Hepatic stellate cell (primary cell): ENCODE measurements around the gene NIPBL.
"Not testable (repeated sequence)": the region's sequence is repeated elsewhere in the genome, so short reads cannot be mapped to it uniquely, and the experiment has no call there.

Experiments used
- DNase-seq: peaks from one replicate; pipeline ENCODE4 v3.0.0; 2011; ENCODE audit warnings: low spot score

The NIPBL gene

GRCh38 chr5:36946101-36946500 lies 69.5 kb downstream of the NIPBL start:
- no peak for DNase-seq

- DNase-seq: no peak
Observed at GRCh38 chr5:36948041-36948440, 71.5 kb downstream of the NIPBL start.

GRCh38 chr5:36948650-36949049 lies 72.1 kb downstream of the NIPBL start:
- no peak for DNase-seq

DNA sequence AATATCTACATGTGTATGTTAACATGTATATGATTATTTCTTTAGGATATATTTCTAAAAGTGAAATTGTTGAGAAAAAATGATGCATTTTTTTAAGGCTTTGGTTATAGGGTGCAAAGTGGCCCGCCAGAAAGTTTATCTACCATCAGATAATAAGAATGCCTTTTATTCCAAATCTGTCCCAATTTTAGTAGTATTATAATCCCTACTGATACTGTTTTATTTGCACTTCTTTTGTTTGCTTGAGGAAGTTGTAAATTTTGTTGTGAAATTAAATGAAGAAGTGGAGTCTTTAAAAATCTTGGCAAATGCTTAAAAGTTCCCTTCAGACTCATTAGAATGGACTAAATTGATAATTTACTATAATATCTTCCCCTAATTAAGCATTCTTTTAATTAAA lies 73.0 kb downstream of the NIPBL start:
- DNase-seq: no peak

- DNase-seq: peak; percentile 22
Observed at GRCh38 chr5:36950586-36951457, 74.3 kb downstream of the NIPBL start.

- DNase-seq: no peak
Observed at GRCh38 chr5:36953043-36953442, 76.5 kb downstream of the NIPBL start.

DNA sequence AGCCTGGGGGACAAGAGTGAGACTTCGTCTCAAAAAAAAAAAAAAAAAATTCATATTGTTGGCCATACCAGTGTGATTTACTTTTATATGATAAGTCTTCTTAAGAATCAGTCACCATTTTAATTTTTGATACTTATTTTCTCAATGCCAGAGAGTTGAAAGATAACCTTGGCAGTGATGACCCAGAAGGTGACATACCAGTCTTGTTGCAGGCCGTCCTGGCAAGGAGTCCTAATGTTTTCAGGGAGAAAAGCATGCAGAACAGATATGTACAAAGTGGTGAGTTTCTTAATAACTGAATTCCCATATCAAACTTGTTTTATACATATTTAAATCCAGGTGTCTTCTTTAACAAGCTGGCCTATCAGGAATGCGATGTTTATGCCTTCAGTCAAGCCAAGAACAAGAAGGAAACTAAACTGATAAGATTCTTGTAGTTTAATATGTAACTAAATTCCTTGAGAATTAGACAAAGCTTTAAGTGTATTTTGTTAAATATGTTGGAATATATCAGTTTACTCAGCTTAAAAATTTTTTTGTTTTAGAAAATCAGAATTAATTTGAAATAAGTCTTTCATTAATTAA lies 81.5 kb downstream of the NIPBL start:
- DNase-seq: no peak

- no peak for DNase-seq
Observed at GRCh38 chr5:36958612-36959011, 82.0 kb downstream of the NIPBL start.

GRCh38 chr5:36965179-36965578 lies 88.6 kb downstream of the NIPBL start:
- DNase-seq: no peak

- DNase-seq: no peak
Observed at GRCh38 chr5:36969700-36970395, 93.3 kb downstream of the NIPBL start.

DNA sequence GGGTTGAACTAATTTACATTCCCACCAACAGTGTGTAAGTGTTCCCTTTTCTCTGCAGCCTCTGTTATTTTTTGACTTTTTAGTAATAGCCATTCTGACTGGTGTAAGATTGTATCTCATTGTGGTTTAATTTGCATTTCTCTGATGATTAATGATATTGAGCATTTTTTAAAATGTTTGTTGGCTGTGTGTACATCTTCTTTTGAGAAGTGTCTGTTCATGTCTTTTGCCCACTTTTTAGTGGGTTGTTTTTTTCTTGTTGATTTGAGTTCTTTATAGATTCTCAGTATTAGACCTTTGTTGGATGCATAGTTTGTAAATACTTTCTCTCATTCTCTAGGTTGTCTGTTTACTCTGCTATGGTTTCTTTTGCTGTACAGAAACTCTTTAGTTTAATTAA lies 101.6 kb downstream of the NIPBL start:
- DNase-seq: no peak

DNA sequence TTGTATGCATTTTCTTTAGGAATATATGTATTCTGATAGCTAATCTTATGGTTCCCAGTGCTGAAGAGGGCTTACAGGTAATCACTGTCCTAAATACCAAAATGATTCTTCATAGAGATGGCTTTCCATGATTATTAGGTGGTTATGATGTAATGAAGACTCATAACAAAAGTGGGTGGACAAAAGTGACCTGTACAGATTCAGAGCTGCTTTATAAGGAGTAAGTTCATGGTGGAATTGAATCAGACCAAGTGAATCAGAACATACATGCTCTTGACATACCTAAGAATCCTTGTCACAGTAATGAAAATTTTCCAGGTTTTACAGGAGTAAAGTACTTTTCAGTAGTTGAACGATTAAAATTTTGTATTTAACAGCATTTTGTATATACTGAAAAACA lies 105.6 kb downstream of the NIPBL start:
- DNase-seq: no peak

DNA sequence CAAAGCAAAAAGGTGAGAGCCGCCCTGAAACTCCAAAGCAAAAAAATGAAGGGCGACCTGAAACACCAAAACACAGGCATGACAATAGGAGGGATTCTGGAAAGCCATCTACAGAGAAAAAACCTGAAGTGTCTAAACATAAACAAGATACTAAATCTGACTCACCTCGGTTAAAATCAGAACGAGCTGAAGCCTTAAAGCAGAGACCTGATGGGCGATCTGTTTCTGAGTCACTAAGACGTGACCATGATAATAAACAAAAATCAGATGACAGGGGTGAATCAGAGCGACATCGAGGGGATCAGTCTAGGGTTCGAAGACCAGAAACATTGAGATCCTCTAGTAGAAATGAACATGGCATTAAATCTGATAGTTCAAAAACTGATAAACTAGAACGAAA lies 108.8 kb downstream of the NIPBL start:
- DNase-seq: no peak

- no peak for DNase-seq
Observed at GRCh38 chr5:36988396-36988795, 111.8 kb downstream of the NIPBL start.

GRCh38 chr5:36998578-36998977 lies 122.0 kb downstream of the NIPBL start:
- no peak for DNase-seq

GRCh38 chr5:37002176-37002751 lies 125.7 kb downstream of the NIPBL start:
- DNase-seq: no peak

DNA sequence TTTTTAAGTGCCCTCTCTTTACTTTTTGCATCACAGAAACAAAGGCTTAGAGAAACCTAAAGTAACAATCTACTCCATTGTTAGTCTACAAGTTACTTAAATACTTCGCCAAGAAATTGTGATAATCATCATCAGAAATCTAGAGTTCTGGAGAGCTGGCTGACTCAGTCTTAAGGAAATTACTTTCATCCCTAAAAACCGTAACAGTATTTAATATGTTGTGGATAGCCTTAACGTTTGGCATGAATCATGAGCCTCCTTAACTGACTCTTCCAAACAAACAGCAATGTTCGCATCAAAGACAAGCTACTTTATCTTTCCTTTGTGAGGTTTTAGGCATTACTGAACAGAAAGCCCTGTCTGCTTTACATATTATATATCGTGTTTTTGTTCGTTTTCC lies 128.7 kb downstream of the NIPBL start:
- DNase-seq: no peak

DNA sequence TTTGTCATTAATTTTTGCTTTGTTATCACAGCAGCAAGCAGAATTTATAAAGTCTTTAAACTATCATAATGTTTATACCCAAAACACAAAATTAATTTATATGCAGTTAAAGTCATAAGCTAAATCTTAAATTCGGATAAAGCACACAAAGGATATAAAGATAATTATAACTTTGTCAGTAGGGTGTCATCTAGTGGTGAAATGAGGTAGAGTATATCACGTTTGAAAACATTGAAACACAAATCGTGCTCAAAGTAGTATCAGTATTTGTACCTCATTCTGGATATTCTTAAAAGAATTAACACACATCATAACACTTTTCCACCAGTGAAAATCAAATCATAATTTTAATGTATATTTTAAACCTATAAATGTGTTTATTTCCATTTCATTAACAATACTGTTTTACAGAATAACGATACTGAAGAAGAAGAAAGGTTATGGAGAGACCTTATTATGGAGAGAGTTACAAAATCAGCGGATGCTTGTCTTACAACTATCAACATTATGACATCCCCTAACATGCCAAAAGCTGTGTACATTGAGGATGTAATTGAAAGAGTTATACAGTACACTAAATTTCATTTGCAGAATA lies 129.5 kb downstream of the NIPBL start:
- peak; percentile 7 for DNase-seq

DNA sequence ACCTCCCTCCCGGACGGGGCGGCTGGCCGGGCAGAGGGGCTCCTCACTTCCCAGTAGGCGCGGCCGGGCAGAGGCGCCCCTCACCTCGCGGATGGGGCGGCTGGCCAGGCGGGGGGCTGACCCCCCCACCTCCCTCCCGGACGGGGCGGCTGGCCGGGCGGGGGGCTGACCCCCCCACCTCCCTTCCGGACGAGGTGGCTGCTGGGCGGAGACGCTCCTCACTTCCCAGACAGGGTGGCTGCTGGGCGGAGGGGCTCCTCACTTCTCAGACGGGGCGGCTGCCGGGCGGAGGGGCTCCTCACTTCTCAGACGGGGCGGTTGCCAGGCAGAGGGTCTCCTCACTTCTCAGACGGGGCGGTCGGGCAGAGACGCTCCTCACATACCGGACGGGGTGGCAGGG lies 136.6 kb downstream of the NIPBL start:
- DNase-seq: not testable (repeated sequence)

- no peak for DNase-seq
Observed at GRCh38 chr5:37014321-37014720, 137.8 kb downstream of the NIPBL start.

DNA sequence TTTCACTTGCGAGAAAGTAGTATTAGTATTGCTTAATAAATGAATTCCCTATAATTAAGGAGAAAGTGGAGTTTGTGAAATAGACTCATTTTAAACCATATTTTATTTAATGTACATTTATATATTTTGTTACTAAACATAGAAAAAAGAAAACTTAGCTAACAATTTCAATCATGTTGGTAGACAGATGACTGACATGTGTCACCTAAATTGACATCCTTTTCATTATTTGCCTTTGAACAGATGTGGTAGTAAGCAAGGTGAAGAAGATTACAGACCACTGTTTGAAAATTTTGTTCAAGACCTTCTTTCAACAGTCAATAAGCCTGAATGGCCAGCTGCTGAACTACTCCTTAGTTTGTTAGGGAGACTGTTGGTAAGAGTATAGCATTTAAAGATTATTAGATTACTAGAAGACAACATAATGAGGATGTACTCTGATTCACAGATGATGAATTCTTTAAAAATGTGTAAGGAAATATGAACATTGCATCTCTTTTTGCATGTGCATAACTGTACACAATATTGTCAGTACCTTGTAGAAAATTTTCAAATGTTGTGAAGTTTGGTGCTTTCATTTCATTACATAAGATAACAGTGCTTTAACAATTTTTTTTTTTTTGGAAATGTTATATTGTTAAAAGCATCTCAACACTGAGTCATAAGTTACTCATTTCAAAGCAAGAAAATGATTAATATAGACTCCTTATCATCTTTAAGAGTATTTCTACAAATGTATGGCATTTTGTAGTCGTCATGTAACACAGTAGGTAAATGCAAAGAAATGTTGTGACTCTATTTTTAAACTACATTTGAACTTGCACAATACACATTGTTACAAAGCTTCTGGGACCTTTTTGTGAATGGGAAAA lies 139.5 kb downstream of the NIPBL start:
- peak; percentile 4 for DNase-seq
